MM.1S (cell line): ENCODE results near the gene SUPT7L.

ENCODE experiments used
- DNase-seq: peaks from one replicate; pipeline ENCODE4 v3.0.0-alpha.2; 2015
- H2AFZ ChIP-seq: fragments of 300-600 bp; sonication (generic); 2 replicates; pipeline ENCODE4 v1.6.0; 2016; ENCODE audit warnings: antibody characterized with exemption, low read length
- H3F3A ChIP-seq: fragments of 300-600 bp; sonication (generic); 2 replicates; pipeline ENCODE4 v1.6.1; 2016; ENCODE audit warnings: mild to moderate bottlenecking, antibody characterized with exemption, low read length, moderate library complexity, mixed read lengths; ENCODE audit not compliant: insufficient read depth
- H3K27ac ChIP-seq: fragments of 300-600 bp; sonication (generic); 2 replicates; pipeline ENCODE4 v1.5.1; 2016; ENCODE audit warnings: mild to moderate bottlenecking, low read length
- H3K27me3 ChIP-seq: fragments of 300-600 bp; sonication (generic); replicated peaks from 2 replicates; pipeline ENCODE4 v1.6.0; 2016; ENCODE audit warnings: low read length; ENCODE audit not compliant: insufficient read depth
- H3K36me3 ChIP-seq: fragments of 300-600 bp; sonication (generic); replicated peaks from 2 replicates; pipeline ENCODE4 v1.6.1; 2016; ENCODE audit warnings: mild to moderate bottlenecking, low read length, mixed read lengths; ENCODE audit not compliant: insufficient read depth
- H3K4me1 ChIP-seq: fragments of 300-600 bp; sonication (generic); 2 replicates; pipeline ENCODE4 v1.6.1; 2016; ENCODE audit warnings: low read length, mixed read lengths
- H3K4me2 ChIP-seq: fragments of 300-600 bp; sonication (generic); 2 replicates; pipeline ENCODE4 v1.6.0; 2016; ENCODE audit warnings: low read depth, low read length
- H3K4me3 ChIP-seq: fragments of 300-600 bp; sonication (generic); 2 replicates; pipeline ENCODE4 v1.5.1; 2016; ENCODE audit warnings: low read length, mixed read lengths
- H3K79me2 ChIP-seq: fragments of 300-600 bp; sonication (generic); 2 replicates; pipeline ENCODE4 v1.6.1; 2016; ENCODE audit warnings: mixed run types, low read length, mixed read lengths
- H3K9ac ChIP-seq: fragments of 300-600 bp; sonication (generic); 2 replicates; pipeline ENCODE4 v1.6.1; 2016; ENCODE audit warnings: low read length, mixed read lengths
- H3K9me2 ChIP-seq: fragments of 300-600 bp; sonication (generic); replicated peaks from 2 replicates; pipeline ENCODE4 v1.6.1; 2016; ENCODE audit warnings: mild to moderate bottlenecking, low read length, mixed read lengths; ENCODE audit not compliant: insufficient read depth
- H3K9me3 ChIP-seq: fragments of 300-600 bp; sonication (generic); replicated peaks from 2 replicates; pipeline ENCODE4 v1.6.1; 2016; ENCODE audit warnings: mild to moderate bottlenecking, low read length, mixed read lengths; ENCODE audit not compliant: insufficient read depth
- H4K20me1 ChIP-seq: fragments of 300-600 bp; sonication (generic); 2 replicates; pipeline ENCODE4 v1.6.1; 2016; ENCODE audit warnings: mild to moderate bottlenecking, low read length, moderate library complexity, mixed read lengths; ENCODE audit not compliant: insufficient read depth
- CTCF ChIP-seq: fragments of 300-600 bp; sonication (generic); IDR thresholded peaks from 2 replicates; pipeline ENCODE4 v1.5.1; 2016; ENCODE audit warnings: antibody characterized with exemption, low read length, mixed read lengths
- EZH2 ChIP-seq: fragments of 300-600 bp; sonication (generic); optimal IDR thresholded peaks from 2 replicates; pipeline ENCODE3; 2017; ENCODE audit warnings: low read depth, mild to moderate bottlenecking, antibody characterized with exemption, low read length, mixed read lengths
- EZH2phosphoT487 ChIP-seq: fragments of 300-600 bp; sonication (generic); IDR thresholded peaks from 2 replicates; pipeline ENCODE4 v1.6.1; 2018; ENCODE audit warnings: antibody characterized with exemption, low read length

SUPT7L gene

GRCh38 chr2:27647737-27648136 lies 15.7 kb downstream of the SUPT7L start:
- H3K79me2 ChIP-seq, result no peaks in the 10 kb centered on the region
- no peaks in the 10 kb centered on the region for H3K9me2 ChIP-seq
- H3K27me3 ChIP-seq, result no peaks in the 10 kb centered on the region
- 0 out of 2 replicates have a peak, but pooled peaks cover 8% of the 10 kb centered on the region for H3K36me3 ChIP-seq
- no peak overlapping the region for H3K4me3 ChIP-seq
- DNase-seq, result no peak
- no peak for TF ChIP-seq EZH2
- TF ChIP-seq EZH2phosphoT487, result no peak
- no peak for TF ChIP-seq CTCF
- no peaks in the 10 kb centered on the region for H3K4me1 ChIP-seq
- H3F3A ChIP-seq, result no peaks in the 10 kb centered on the region
- H3K27ac ChIP-seq, result no peak overlapping the region
- H3K4me2 ChIP-seq, result no peak overlapping the region
- H3K9me3 ChIP-seq, result no peaks in the 10 kb centered on the region
- H2AFZ ChIP-seq, result no peak overlapping the region
- H4K20me1 ChIP-seq, result no peaks in the 10 kb centered on the region
- no peak overlapping the region for H3K9ac ChIP-seq

DNA sequence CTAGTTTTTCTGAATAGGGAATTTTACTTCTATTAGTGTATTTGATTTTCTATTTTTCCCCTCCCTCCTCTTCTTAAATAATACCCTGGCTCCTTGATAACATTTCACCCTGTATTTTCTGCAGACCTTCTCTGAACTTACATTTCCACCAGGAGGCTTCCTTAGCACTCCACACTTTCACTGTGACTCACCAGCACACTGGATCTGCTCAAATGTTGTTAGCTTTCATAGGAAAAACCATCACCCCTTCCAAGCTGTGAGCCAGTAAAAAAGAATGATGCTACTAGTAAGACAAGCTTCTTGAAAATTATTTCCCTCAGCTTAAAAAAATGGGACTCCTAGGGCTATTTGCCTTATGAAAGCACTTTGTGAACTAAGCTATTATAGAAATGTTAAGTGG lies 16.1 kb downstream of the SUPT7L start:
- no peak for DNase-seq
- Histone ChIP-seq H3K4me3 (no peak overlapping the region), H3F3A (no peaks in the 10 kb centered on the region), H3K27ac (no peak overlapping the region), H3K9me3 (no peaks in the 10 kb centered on the region), H3K9ac (no peak overlapping the region), H3K36me3 (0 out of 2 replicates have a peak, but pooled peaks cover 8% of the 10 kb centered on the region), H3K27me3 (no peaks in the 10 kb centered on the region), H2AFZ (no peak overlapping the region), H3K9me2 (no peaks in the 10 kb centered on the region), H3K4me2 (no peak overlapping the region), H4K20me1 (no peaks in the 10 kb centered on the region), H3K79me2 (no peaks in the 10 kb centered on the region), H3K4me1 (no peaks in the 10 kb centered on the region)
- TF ChIP-seq CTCF (no peak), EZH2phosphoT487 (no peak), EZH2 (no peak)

DNA sequence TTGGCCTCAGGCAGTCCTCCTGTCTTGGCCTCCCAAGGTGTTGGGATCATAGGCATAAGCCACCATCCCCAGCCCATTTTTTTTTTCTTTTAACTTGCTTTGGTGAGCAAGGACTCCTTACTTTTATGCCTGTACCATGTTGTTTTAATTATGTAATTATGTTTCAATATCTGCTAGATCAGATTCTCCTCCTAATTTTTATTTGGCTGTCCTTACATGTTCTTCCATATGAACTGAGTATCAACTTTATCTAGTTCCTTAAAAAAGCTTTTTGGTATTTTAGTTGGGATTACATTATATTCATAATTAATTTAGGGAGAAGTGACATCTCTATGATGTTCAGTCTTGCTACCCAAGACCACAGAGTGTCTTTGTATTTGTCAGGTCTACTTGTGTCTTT lies 18.2 kb downstream of the SUPT7L start:
- H3K9ac ChIP-seq, result no peak overlapping the region
- H3K9me2 ChIP-seq, result no peaks in the 10 kb centered on the region

More for the DNA sequence above, 18.2 kb downstream of the SUPT7L start:
- Histone ChIP-seq H3K36me3 (no peaks in the 10 kb centered on the region), H3F3A (no peaks in the 10 kb centered on the region), H3K4me1 (no peaks in the 10 kb centered on the region), H3K27me3 (no peaks in the 10 kb centered on the region), H3K79me2 (no peaks in the 10 kb centered on the region), H3K4me3 (no peak overlapping the region), H3K9me3 (no peaks in the 10 kb centered on the region), H3K27ac (no peak overlapping the region), H3K4me2 (no peak overlapping the region), H2AFZ (no peak overlapping the region), H4K20me1 (no peaks in the 10 kb centered on the region)
- no peak for TF ChIP-seq EZH2phosphoT487
- no peak for TF ChIP-seq EZH2
- TF ChIP-seq CTCF, result no peak
- DNase-seq, result no peak
